HG03159 (cell line): Measurements from ENCODE around the gene TMEM97.
"Not testable (repeated sequence)": the region's sequence is repeated elsewhere in the genome, so short reads cannot be mapped to it uniquely, and the experiment has no call there.

Source experiments
- ATAC-seq: cut with Tn5 transposase; IDR thresholded peaks from one replicate; pipeline ENCODE4 v1.9.1; 2021; ENCODE audit warnings: mild to moderate bottlenecking, moderate library complexity; ENCODE audit not compliant: unreplicated experiment

Gene TMEM97

DNA sequence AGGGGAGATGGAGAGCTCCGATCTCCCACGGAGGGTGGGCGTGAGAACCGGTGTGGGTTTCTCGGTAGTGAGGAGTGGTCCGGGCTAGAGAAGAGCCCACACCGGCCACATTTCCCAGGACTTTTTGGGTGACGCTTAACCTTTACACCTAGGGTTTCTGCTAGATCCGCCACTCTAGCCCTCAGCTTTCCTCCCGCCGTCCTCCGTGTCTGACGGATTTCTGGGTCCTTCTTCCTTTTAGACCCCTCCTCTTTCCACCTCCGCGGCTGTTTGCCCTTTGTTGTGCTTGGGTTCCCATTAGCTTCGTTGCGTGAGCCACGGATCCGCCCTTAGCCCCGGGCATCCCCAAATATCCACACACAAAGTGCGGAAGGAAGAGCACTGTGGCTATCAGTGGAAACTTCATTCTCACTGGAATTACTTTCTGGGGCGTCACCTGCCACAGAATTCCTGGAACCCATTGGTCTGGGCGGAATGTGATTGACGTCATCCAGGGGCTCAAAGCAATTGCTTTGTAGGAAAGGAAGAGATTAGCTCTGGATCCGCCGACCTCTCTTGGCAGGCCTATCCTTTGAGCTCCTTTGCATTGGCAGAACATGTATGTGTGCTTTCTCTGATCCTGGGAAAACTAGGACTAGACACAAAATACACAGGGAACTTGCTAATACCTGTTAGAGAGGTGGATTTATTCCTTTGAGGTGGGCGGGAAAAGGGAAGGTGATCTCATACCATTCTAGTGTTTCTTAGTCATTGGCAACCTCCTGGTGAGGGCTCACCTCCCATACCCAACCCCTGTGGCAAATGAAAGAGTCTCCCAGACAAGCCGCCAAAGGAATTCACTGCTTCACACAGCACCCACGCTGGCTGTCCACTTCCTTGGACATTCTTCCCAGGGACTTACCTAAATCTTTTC is 17.2 kb downstream of the TMEM97 start:
- ATAC-seq = no peak

GRCh38 chr17:28338056-28338768 is 19.2 kb downstream of the TMEM97 start:
- no peak for ATAC-seq

DNA sequence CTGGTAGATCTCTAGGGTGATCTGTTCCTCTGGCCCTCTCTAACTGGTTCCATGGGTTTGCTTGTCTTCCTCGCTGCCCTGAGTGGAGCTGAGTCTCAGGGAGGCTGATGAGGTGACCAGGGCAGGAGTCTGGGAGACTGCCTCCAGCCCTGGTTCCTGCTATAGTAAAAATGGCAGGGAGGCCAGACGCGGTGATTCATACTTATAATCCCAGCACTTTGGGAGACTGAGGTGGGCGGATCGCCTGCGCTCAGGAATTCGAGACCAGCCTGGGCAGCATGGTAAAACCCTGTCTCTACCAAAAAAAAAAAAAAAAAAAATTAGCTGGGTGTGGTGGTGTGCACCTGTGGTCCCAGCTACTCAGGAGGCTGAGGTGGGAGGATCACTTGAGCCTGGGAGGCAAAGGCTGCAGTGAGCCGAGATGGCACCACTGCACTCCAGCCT is 19.8 kb downstream of the TMEM97 start:
- ATAC-seq = not testable (repeated sequence)

GRCh38 chr17:28339431-28339830 is 20.4 kb downstream of the TMEM97 start:
- no peak for ATAC-seq

DNA sequence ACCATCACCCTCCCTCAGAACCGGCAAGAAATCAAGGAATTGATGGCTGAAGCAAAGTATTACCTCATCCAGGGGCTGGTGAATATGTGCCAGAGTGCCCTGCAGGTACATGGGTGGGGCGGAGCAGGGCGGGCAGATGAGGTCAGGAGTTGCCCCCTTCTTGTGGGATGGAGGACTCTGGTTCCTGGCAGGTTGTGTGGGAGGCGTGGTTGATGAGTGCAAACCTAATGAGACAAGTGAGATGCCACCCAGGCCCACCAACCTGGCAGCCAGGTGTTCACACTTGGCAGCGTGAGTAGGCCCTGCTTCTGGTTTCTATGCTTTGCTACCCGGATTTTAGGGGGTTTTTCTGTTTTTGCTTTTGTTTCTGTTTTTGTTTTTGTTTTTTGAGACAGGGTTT is 21.4 kb downstream of the TMEM97 start:
- ATAC-seq = no peak

- no peak for ATAC-seq
These were observed 22.5 kb downstream of the TMEM97 start for GRCh38 chr17:28341516-28341915.

- ATAC-seq = no peak
These were observed 23.3 kb downstream of the TMEM97 start for GRCh38 chr17:28342313-28342712.

- ATAC-seq = no peak
These were observed 24.5 kb downstream of the TMEM97 start for GRCh38 chr17:28343491-28343932.

- ATAC-seq = no peak
These were observed 25.0 kb downstream of the TMEM97 start for GRCh38 chr17:28344011-28344410.

DNA sequence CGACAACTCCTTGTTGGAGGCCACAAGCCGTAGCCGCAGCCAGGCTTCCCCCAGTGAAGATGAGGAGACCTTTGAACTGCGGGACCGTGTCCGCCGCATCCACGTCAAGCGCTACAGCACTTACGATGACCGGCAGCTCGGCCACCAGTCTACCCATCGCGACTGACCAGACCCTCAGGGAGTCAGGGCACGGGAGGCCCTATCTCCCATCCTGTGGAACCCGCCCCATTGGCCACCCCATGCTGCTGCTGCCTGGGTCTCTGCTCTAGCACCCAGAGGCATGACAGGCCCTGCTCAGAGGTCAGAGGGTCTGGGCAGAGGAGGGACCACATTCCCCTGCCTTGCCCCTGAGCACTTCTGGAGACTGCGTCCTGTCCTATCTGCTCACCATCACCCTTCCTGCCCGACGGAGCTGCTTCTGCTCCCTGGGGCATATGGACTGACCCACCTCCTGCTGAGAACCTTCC is 25.5 kb downstream of the TMEM97 start:
- ATAC-seq = no peak

DNA sequence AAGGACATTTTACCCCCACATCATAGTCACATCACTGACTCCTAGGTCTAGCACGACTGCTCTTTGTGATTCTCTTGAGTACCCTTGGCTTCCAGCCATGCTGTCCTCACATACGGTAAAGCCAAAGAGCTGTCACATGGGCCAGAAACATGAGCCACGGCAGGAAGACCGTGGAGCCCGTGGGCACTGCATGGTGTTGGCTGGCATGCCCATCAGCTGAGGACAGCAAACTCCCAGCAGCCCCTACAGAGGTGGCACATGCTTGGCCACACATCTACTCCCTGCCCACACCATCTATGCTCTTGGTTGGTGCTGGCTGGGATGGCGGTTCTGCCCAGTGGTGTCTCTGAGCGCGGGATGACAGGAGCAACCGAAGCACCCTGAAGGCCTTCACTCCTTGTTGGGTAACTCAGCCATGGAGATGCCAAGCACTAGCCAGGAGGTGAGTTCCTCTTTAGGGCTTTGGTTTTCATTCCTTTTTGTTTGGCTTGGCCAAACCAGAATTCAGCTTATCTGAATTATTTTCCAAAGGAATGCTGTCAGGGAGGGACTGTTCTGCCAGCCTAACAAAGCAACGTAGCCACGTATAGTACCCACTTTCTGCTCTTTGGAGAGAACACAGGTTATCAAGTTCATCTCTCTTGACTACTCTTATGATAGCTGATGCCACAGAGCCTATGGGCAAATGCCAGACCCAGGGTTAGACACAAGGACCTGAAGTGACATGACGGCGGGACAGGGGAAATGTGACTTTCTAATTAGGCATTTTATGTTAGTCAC is 26.6 kb downstream of the TMEM97 start:
- no peak for ATAC-seq

- no peak for ATAC-seq
These were observed 27.2 kb downstream of the TMEM97 start for GRCh38 chr17:28346199-28346580.

DNA sequence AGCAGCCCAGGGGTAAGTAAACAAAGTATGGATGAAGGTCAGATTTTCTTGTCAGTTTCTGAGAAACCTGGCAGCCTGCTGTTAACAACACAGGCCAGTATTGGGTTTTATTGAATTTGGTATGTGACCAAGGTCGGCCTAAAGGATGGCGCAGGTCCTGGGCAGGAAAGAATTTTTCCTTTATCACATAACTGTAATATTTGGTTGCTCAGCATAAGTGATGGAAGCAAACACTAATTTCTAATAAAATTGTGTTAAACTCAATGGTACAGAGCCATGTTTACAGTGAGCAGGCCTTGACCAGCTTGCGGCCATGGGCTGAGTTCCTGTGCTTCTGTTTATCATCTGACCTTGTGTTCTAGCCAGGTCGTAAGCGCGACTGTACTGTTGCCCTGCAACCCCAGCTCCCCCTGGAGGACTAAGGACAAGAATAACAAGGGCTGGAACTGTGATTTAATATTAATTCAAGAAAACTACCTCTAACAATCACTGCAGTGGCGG is 27.8 kb downstream of the TMEM97 start:
- no peak for ATAC-seq

- ATAC-seq = no peak
These were observed 28.4 kb downstream of the TMEM97 start for GRCh38 chr17:28347261-28347891.

- no peak for ATAC-seq
These were observed 30.0 kb downstream of the TMEM97 start for GRCh38 chr17:28348979-28349378.

- ATAC-seq = no peak
These were observed 31.3 kb downstream of the TMEM97 start for GRCh38 chr17:28350271-28350670.

- ATAC-seq = peak; percentile 91
These were observed 38.3 kb downstream of the TMEM97 start, which contains the start of gene POLDIP2 for GRCh38 chr17:28357061-28357900. TSS of gene POLDIP2 (minus strand) at chr17:28357527. CDS start at chr17:28357448, 79 bp downstream.

DNA sequence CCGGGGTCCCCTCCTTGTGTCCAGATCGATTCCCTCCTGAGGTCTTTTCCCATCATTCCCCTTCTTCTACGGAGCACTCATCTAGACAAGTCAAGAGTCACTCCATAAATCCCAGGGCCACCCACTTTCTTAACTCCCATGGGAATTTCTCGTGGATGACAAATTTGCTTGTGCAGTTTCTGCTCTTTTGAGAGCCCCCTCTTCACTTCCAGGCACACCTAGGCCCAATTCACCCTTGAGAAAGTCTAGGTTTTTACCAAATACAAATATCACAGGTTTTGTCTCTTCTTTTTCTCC is 38.8 kb downstream of the TMEM97 start:
- ATAC-seq = no peak

GRCh38 chr17:28363186-28363585 is 44.2 kb downstream of the TMEM97 start:
- ATAC-seq = no peak
